DOHH2 (cell line): ENCODE results near the gene AKR1B1.

Experiments used
- H3F3A ChIP-seq: fragments of 200-600 bp; sonication (generic), shearing (Covaris generic); 2 replicates; pipeline ENCODE4 v1.6.0; 2016; ENCODE audit warnings: antibody characterized with exemption, mild to moderate bottlenecking; ENCODE audit not compliant: control insufficient read depth, insufficient read depth
- H3K27ac ChIP-seq: fragments of 200-600 bp; sonication (generic); 2 replicates; pipeline ENCODE4 v1.5.1; 2014; ENCODE audit warnings: low read depth, mild to moderate bottlenecking, low read length, moderate library complexity
- H3K27me3 ChIP-seq: fragments of 200-600 bp; sonication (generic); 2 replicates; pipeline ENCODE4 v1.6.1; 2014; ENCODE audit warnings: mild to moderate bottlenecking, low read length, mixed read lengths; ENCODE audit not compliant: control insufficient read depth
- H3K36me3 ChIP-seq: fragments of 200-600 bp; sonication (generic); 2 replicates; pipeline ENCODE4 v1.6.1; 2014; ENCODE audit warnings: mild to moderate bottlenecking, low read length, moderate library complexity, mixed read lengths; ENCODE audit not compliant: control insufficient read depth
- H3K4me1 ChIP-seq: fragments of 200-600 bp; sonication (generic); 2 replicates; pipeline ENCODE4 v1.6.1; 2014; ENCODE audit warnings: mild to moderate bottlenecking, low read length, mixed read lengths; ENCODE audit not compliant: control insufficient read depth
- H3K4me2 ChIP-seq: fragments of 200-600 bp; sonication (generic); 2 replicates; pipeline ENCODE4 v1.6.0; 2014; ENCODE audit warnings: mild to moderate bottlenecking, low read length, moderate library complexity
- H3K4me3 ChIP-seq: fragments of 200-600 bp; sonication (generic); 2 replicates; pipeline ENCODE4 v1.5.1; 2014; ENCODE audit warnings: mild to moderate bottlenecking, low read length, mixed read lengths
- H3K79me2 ChIP-seq: fragments of 200-600 bp; sonication (generic); 2 replicates; pipeline ENCODE4 v1.6.1; 2014; ENCODE audit warnings: mild to moderate bottlenecking, low read length, mixed read lengths; ENCODE audit not compliant: control insufficient read depth
- H3K9me2 ChIP-seq: fragments of 200-600 bp; sonication (generic); replicated peaks from 2 replicates; pipeline ENCODE4 v1.6.1; 2014; ENCODE audit warnings: mild to moderate bottlenecking, low read length, mixed read lengths; ENCODE audit not compliant: control insufficient read depth
- H3K9me3 ChIP-seq: fragments of 200-600 bp; sonication (generic); 2 replicates; pipeline ENCODE4 v1.6.1; 2014; ENCODE audit warnings: antibody characterized with exemption, low read length, mixed read lengths; ENCODE audit not compliant: control insufficient read depth, insufficient read depth
- H4K20me1 ChIP-seq: fragments of 200-600 bp; sonication (generic); 2 replicates; pipeline ENCODE4 v1.6.0; 2014; ENCODE audit warnings: low read depth, mild to moderate bottlenecking, antibody characterized with exemption, low read length, moderate library complexity; ENCODE audit not compliant: control insufficient read depth, insufficient read depth
- CTCF ChIP-seq: fragments of 200-600 bp; sonication (generic); IDR thresholded peaks from one replicate; pipeline ENCODE4 v1.5.1; 2014; ENCODE audit warnings: antibody characterized with exemption, mild to moderate bottlenecking, low read depth, low read length; ENCODE audit not compliant: poor library complexity, severe bottlenecking
- EZH2phosphoT487 ChIP-seq: fragments of 200-600 bp; sonication (generic); IDR thresholded peaks from 2 replicates; pipeline ENCODE4 v1.6.1; 2017; ENCODE audit warnings: borderline replicate concordance, mild to moderate bottlenecking, antibody characterized with exemption, low read length, moderate library complexity, mixed read lengths

AKR1B1 gene

DNA sequence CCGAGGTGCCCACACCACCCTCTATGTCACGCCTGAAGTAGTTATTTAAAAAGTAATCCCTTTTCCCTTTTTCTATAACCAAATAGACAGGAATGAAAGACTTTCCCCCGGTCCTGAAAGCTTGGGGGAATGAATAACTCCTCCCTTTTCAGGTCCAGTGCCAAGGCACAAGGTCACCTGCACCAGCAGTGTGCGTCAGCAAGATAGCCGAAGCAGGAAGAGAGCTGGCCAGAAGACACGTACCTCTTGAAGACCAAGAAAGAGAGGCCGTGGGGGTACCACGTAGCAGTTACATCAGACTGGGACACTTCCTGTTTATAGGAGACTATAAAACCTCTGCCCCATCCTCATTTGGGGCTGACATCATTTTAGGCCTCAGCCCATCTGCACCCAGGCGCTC is 10.7 kb upstream of the AKR1B1 start:
- Histone ChIP-seq H3K79me2 (no peaks in the 10 kb centered on the region), H3K4me3 (no peak overlapping the region), H3K9me2 (no peaks in the 10 kb centered on the region), H3K27ac (no peak overlapping the region), H3K9me3 (0 out of 2 replicates have a peak, but pooled peaks cover 4% of the 10 kb centered on the region), H3K27me3 (no peaks in the 10 kb centered on the region; the same call in 1 of the 2 replicates), H4K20me1 (no peaks in the 10 kb centered on the region), H3K4me2 (no peak overlapping the region), H3F3A (no peaks in the 10 kb centered on the region), H3K36me3 (no peaks in the 10 kb centered on the region), H3K4me1 (no peaks in the 10 kb centered on the region)
- TF ChIP-seq EZH2phosphoT487: no peak
- no peak for TF ChIP-seq CTCF

- Histone ChIP-seq H3K4me3 (no peak overlapping the region), H3K4me1 (no peaks in the 10 kb centered on the region), H3K79me2 (no peaks in the 10 kb centered on the region), H3K27me3 (no peaks in the 10 kb centered on the region; the same call in 1 of the 2 replicates), H3K27ac (no peak overlapping the region), H3K36me3 (no peaks in the 10 kb centered on the region), H3K9me2 (no peaks in the 10 kb centered on the region), H3K9me3 (peaks cover 12% of the 10 kb centered on the region), H3F3A (no peaks in the 10 kb centered on the region), H3K4me2 (no peak overlapping the region), H4K20me1 (no peaks in the 10 kb centered on the region)
- TF ChIP-seq CTCF (no peak), EZH2phosphoT487 (no peak)
Observed at GRCh38 chr7:134468475-134468874, 9.6 kb upstream of the AKR1B1 start.

DNA sequence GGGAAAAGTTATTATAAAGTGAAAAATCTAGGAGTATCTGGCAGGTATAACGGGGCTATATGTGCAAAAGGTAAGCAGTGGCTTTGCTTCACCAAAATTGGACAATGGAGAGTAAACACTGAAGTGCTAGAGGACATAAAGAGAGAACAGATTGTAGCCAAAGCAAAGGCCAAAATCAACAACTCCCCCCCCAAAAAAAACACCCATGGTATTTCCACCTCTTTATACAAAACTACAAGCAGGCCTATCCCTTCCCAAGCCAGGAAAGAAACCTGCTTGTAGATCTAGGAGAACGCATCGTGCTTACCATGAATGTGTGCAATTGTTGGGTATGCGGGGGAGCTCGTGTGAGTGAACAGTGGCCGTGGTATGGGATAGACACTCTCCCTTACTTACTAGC is 9.2 kb upstream of the AKR1B1 start:
- Histone ChIP-seq H3K27me3 (no peaks in the 10 kb centered on the region; the same call in 1 of the 2 replicates), H4K20me1 (no peaks in the 10 kb centered on the region), H3K4me3 (no peak overlapping the region), H3F3A (no peaks in the 10 kb centered on the region), H3K9me2 (no peaks in the 10 kb centered on the region), H3K27ac (no peak overlapping the region), H3K4me1 (no peaks in the 10 kb centered on the region), H3K36me3 (no peaks in the 10 kb centered on the region), H3K9me3 (peaks cover 16% of the 10 kb centered on the region), H3K79me2 (no peaks in the 10 kb centered on the region), H3K4me2 (no peak overlapping the region)
- TF ChIP-seq CTCF: no peak
- no peak for TF ChIP-seq EZH2phosphoT487
